ENCODE data around the gene CLDN3. TPM values are rescaled to one million over a fixed set of nuclear protein-coding genes. Genes with fewer than 3 reads are reported as not detected.
A peak's percentile ranks its signal among the peaks of the same experiment; 100 is the strongest.
"Not testable (repeated sequence)": the region's sequence is repeated elsewhere in the genome, so short reads cannot be mapped to it uniquely, and the experiment has no call there.

The CLDN3 gene
- total RNA-seq, 1 donor from 2014 or later: not detected

DNA sequence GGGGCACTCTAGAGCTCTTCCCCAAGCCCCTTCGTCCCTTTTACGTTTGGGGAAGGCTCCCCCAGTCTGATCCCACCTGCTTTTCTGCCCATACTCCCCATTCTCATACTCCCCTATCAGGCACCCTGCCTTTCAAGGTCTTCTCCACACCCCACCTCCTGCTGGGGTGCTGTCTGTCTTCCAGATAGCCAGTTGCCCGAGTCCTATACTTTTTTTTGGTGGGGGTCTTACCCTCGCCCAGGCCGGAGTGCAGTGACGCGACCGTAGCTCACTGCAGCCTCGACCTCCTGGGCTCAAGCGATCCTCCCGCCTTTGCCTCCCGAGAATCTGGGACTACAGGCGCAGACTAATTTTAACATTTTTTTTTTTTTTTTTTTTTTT, 30.7 kb downstream of the CLDN3 start:
- DNase-seq (no peak), ATAC-seq (no peak)
- intact Hi-C loops (cut with micrococcal nuclease): no loop called here

DNA sequence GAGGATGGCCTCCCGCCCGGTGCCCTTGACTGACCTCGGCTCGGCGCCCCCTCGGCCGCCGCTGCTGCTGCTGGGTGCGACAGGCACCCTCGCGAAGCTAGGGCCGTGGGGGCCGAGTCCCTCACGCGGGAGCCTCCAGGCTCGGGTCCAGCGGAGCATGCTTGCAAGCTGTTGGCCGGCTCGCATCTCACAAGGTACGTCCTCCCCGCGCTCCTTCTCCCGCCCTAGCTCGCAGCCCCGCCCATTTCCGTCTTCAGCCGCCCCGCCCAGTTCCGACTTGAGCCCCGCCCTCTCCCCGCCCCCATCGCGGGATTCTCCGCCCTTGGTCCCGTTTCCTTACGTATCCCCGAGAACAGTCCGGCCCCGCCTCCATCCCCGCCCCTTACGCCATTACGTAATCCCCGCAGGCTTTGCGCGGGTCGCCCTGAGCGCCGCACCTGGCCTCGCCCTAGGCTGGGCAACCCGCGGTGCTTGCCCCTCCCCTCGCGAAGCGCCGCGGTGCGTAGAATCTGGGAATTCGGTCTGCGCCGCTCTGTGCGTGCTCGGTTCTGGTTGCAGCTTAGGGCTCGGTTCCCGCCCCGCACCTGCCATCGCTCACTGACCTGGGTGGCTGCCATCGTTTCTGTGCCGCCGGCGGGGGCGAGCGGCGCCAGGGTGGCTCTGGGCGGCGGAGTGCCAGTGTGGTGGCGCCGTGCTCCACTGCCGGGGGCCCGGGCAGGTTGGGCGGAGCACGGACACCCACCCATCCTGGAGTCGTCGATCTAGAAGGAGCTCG, 31.3 kb downstream of the CLDN3 start, which contains the start of gene ABHD11:
Gene ABHD11, minus strand, starts transcription at position 191 of the 775 bp plus-strand sequence. Its CDS starts 32 bp downstream, at position 159.
- DNase-seq: peak; percentile 98
- ATAC-seq: peak; percentile 90
- intact Hi-C loops (cut with micrococcal nuclease): no loop called here

GRCh38 chr7:73738220-73738611, 31.9 kb downstream of the CLDN3 start:
- DNase-seq: peak; percentile 63
- intact Hi-C loops (cut with micrococcal nuclease): no loop called here
- peak; percentile 56 for ATAC-seq

GRCh38 chr7:73737491-73738219, 32.4 kb downstream of the CLDN3 start:
- ATAC-seq (no peak), DNase-seq (no peak)
- intact Hi-C loops (cut with micrococcal nuclease): no loop called here

GRCh38 chr7:73736885-73737284, 33.2 kb downstream of the CLDN3 start:
- intact Hi-C loops (cut with micrococcal nuclease): no loop called here
- DNase-seq (no peak), ATAC-seq (no peak)

GRCh38 chr7:73735528-73735905, 34.6 kb downstream of the CLDN3 start:
- DNase-seq: no peak
- intact Hi-C loops (cut with micrococcal nuclease): no loop called here

GRCh38 chr7:73734619-73735527, 35.2 kb downstream of the CLDN3 start:
- peak; percentile 8 for ATAC-seq
- intact Hi-C loops (cut with micrococcal nuclease): no loop called here

More at GRCh38 chr7:73735528-73735905, 34.6 kb downstream of the CLDN3 start:
- ATAC-seq: no peak

DNA sequence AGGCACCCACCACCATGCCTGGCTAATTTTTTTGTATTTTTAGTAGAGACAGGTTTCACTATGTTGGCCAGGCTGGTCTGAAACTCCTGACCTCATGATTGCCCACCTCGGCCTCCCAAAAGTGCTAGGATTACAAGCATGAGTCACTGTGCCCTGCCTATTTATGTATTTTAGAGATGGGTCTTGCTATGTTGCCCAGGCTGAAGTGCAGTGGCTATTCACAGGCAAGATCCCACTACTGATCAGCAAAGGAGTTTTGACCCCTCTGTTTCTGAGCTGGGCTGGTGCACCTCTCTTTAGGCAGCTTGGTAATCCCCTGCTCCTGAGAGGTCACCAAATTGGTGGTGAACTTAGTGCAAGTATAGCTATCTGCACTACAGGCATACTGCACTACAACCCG, 37.7 kb downstream of the CLDN3 start:
- intact Hi-C loops (cut with micrococcal nuclease): no loop called here
- DNase-seq (no peak), ATAC-seq (no peak)

More at GRCh38 chr7:73734619-73735527, 35.2 kb downstream of the CLDN3 start:
- DNase-seq: peak; percentile 68

GRCh38 chr7:73730485-73730884, 39.6 kb downstream of the CLDN3 start:
- ATAC-seq: no peak
- no peak for DNase-seq
- intact Hi-C loops (cut with micrococcal nuclease): no loop called here

- DNase-seq (no peak), ATAC-seq (no peak)
- intact Hi-C loops (cut with micrococcal nuclease): no loop called here
Measured at GRCh38 chr7:73728551-73728950, 41.5 kb downstream of the CLDN3 start.

- intact Hi-C loops (cut with micrococcal nuclease): no loop called here
- DNase-seq (no peak), ATAC-seq (no peak)
Measured at GRCh38 chr7:73727952-73728351, 42.1 kb downstream of the CLDN3 start.

GRCh38 chr7:73726083-73726466, 44.0 kb downstream of the CLDN3 start:
- DNase-seq: no peak
- no peak for ATAC-seq
- intact Hi-C loops (cut with micrococcal nuclease): no loop called here

DNA sequence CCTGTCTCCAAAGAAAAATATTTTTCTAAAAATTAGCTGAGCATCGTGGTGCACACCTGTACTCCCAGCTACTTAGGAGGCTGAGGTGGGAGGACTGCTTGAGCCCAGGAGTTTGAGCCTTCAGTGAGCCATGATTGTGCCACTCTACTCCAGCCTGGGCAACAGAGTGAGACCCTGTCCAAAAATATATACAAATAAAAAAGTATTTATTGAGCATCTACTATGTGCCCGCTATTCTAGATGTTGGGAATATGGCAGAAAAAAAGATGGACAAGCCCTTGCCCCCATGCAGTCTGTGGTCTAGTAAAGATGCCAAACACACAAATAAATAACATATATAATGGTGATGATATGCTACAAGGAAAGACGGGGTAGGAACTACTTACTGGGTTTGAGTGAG, 46.3 kb downstream of the CLDN3 start:
- intact Hi-C loops (cut with micrococcal nuclease): loop anchor here (5.0 kb wide), 1 partner anchor 112 kb away; no protein-coding TSS in a partner anchor
- DNase-seq (no peak), ATAC-seq (no peak)

DNA sequence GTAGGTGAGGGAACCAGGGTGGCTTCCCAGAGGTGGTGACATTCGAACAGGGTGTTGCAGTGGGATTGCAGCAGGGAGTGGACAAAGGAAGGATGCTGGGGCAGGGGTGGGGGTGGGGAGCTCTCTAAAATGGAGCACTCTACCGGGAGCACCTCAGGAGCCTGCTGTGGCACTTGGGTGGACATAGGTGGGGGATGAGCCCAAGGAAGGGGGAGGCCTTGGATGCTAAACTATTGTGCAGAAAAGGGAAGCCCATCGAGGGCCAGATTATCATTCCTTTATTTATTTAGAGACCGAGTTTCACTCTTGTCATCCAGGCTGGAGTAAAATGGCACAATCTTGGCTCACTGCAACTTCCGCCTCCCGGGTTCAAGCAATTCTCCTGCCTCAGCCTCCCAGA, 47.3 kb downstream of the CLDN3 start:
- no peak for ATAC-seq
- DNase-seq: no peak
- intact Hi-C loops (cut with micrococcal nuclease): loop anchor here (5.0 kb wide), 1 partner anchor 110 kb away; no protein-coding TSS in a partner anchor

GRCh38 chr7:73722182-73722581, 47.9 kb downstream of the CLDN3 start:
- not testable (repeated sequence) for DNase-seq, ATAC-seq
- intact Hi-C loops (cut with micrococcal nuclease): loop anchor here (5.0 kb wide), 1 partner anchor 110 kb away; no protein-coding TSS in a partner anchor

- intact Hi-C loops (cut with micrococcal nuclease): loop anchor here (5.0 kb wide), 1 partner anchor 109 kb away; no protein-coding TSS in a partner anchor
- DNase-seq: peak; percentile 86
- ATAC-seq: peak; percentile 85
Measured at GRCh38 chr7:73721377-73721817, 48.7 kb downstream of the CLDN3 start.

- intact Hi-C loops (cut with micrococcal nuclease): loop anchor here (5.0 kb wide), 1 partner anchor 108 kb away; no protein-coding TSS in a partner anchor
Measured at GRCh38 chr7:73720443-73720842, 49.6 kb downstream of the CLDN3 start.

DNA sequence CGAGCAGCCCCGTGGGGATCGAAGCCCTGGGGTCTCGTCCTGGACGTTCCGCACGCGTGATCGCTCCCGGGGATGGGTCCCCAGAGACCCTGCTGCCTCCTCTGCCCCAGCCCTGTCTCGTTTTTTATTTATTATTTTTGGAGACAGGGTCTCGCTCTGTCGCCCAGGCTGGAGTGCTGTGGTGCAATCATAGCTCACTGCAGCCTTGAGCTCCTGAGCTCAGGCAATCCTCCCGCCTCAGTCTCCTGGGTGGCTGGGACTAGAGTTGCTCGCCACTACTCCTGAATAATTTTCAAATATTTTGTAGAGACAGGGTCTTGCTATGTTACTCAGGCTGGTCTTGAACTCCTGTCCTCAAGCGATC, 50.3 kb downstream of the CLDN3 start:
- intact Hi-C loops (cut with micrococcal nuclease): loop anchor here (5.0 kb wide), 1 partner anchor 107 kb away; no protein-coding TSS in a partner anchor
- DNase-seq (no peak), ATAC-seq (peak; percentile 13)

More at GRCh38 chr7:73720443-73720842, 49.6 kb downstream of the CLDN3 start:
- DNase-seq, ATAC-seq: not testable (repeated sequence)
